Stimulated activated naive B cell treated with anti-CD40 and anti-IgM and Interleukin-4, amounts not matched to agents 10 μg/mL and 1 μg/mL and 100 μg/mL, for 72 hours (primary cell): ENCODE results near the gene PLEKHH3.
"Not testable (repeated sequence)": the region's sequence is repeated elsewhere in the genome, so short reads cannot be mapped to it uniquely, and the experiment has no call there.

Source experiments
- ATAC-seq, 2 donors: fragments of 150-1000 bp; cut with Tn5 transposase; replicated peaks; 2 replicates each; pipeline ENCODE4 v1.10.0; 2021; ENCODE audit warnings: moderate library complexity in 1 of 2
- DNase-seq: peaks from one replicate; pipeline ENCODE4 v3.0.0; 2021
- H3K27ac Mint-ChIP-seq: one replicate; pipeline ENCODE4 v1.8.0; 2022; ENCODE audit warnings: mild to moderate bottlenecking, mixed read lengths
- H3K27me3 Mint-ChIP-seq, 2 donors: one replicate each; pipeline ENCODE4 v1.8.0; 2022; ENCODE audit warnings: mixed read lengths in 2 of 2
- H3K36me3 Mint-ChIP-seq, 2 donors: one replicate each; pipeline ENCODE4 v1.8.0; 2022; ENCODE audit warnings: mixed read lengths in 2 of 2, mild to moderate bottlenecking in 1 of 2
- H3K4me1 Mint-ChIP-seq, 2 donors: one replicate each; pipeline ENCODE4 v1.8.0; 2022; ENCODE audit warnings: mixed read lengths in 2 of 2, mild to moderate bottlenecking in 1 of 2
- H3K4me3 Mint-ChIP-seq, 2 donors: one replicate each; pipeline ENCODE4 v1.8.0; 2022; ENCODE audit warnings: mild to moderate bottlenecking in 2 of 2, mixed read lengths in 2 of 2, moderate library complexity in 1 of 2
- H3K9me3 Mint-ChIP-seq, 2 donors: one replicate each; pipeline ENCODE4 v1.8.0; 2022; ENCODE audit warnings: mixed read lengths in 2 of 2, mild to moderate bottlenecking in 1 of 2

PLEKHH3 gene

GRCh38 chr17:42673266-42673884 lies 3.4 kb downstream of the PLEKHH3 start:
- no peak overlapping the region for H3K4me3 Mint-ChIP-seq
- no peak for ATAC-seq
- peaks cover 6 to 8% of the 10 kb centered on the region in 2 donors for H3K36me3 Mint-ChIP-seq
- H3K9me3 Mint-ChIP-seq = no peaks in the 10 kb centered on the region
- peaks cover 35 to 65% of the 10 kb centered on the region in 2 donors for H3K4me1 Mint-ChIP-seq
- H3K27ac Mint-ChIP-seq = no peak overlapping the region
- DNase-seq = no peak
- peaks cover 42 to 69% of the 10 kb centered on the region in 2 donors for H3K27me3 Mint-ChIP-seq

- Mint-ChIP-seq H3K27me3 (peaks cover 41 to 69% of the 10 kb centered on the region in 2 donors), H3K36me3 (peaks cover 6 to 9% of the 10 kb centered on the region in 2 donors), H3K4me3 (peak overlapping the region in 1 of 2 donors; percentile 45), H3K27ac (no peak overlapping the region), H3K9me3 (no peaks in the 10 kb centered on the region), H3K4me1 (peaks cover 31 to 51% of the 10 kb centered on the region in 2 donors)
- ATAC-seq = no peak
- DNase-seq = no peak
These were observed 4.8 kb downstream of the PLEKHH3 start for GRCh38 chr17:42672038-42672437.

DNA sequence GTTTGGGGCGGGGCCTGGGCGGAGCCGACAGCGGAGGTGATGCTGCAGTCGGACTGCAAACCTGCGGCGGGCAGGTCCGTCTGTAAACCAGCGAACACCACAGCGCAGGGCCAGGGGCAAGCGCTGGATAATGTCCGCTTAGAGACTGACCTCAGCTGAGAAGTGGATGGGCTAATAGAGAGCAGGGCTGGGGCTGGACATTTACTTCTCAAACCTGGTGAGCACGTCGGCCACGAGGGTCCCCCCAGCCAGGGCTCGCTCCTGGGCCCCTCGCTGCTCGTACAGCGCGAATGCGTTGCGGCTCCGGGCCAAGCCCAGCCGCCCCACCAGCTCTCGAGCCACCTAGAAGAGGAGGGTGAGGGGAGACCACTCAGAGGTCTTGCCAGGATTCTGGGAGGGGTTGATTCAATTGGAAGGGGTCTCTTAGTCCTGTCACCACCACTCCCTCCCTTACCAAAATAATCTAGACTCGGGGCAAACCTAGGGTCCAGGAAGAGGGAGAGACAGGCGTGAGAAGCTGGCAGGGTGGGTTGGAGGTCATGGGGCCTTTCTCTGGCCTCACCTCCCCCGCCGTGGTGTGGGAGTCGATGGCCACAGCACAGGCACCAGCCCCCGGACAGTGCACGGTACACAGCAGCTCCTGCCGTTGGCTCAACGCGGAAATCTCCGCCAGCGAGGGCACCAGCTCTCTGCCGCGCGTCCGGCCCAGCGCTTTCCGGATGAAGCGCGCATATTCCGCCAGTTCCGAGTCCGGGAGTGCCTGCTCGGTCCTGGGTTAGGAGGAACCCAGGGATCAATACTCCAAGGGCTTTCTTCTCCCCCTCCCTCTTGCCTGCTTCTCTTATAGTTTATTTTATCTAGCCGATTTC lies 5.8 kb downstream of the PLEKHH3 start:
- DNase-seq (no peak), ATAC-seq (no peak)
- Mint-ChIP-seq H3K4me1 (peaks cover 26 to 41% of the 10 kb centered on the region in 2 donors), H3K4me3 (peak overlapping the region; percentile 83 to 84), H3K9me3 (no peaks in the 10 kb centered on the region), H3K36me3 (peaks cover 16 to 18% of the 10 kb centered on the region in 2 donors), H3K27me3 (peaks cover 37 to 60% of the 10 kb centered on the region in 2 donors), H3K27ac (no peak overlapping the region)

DNA sequence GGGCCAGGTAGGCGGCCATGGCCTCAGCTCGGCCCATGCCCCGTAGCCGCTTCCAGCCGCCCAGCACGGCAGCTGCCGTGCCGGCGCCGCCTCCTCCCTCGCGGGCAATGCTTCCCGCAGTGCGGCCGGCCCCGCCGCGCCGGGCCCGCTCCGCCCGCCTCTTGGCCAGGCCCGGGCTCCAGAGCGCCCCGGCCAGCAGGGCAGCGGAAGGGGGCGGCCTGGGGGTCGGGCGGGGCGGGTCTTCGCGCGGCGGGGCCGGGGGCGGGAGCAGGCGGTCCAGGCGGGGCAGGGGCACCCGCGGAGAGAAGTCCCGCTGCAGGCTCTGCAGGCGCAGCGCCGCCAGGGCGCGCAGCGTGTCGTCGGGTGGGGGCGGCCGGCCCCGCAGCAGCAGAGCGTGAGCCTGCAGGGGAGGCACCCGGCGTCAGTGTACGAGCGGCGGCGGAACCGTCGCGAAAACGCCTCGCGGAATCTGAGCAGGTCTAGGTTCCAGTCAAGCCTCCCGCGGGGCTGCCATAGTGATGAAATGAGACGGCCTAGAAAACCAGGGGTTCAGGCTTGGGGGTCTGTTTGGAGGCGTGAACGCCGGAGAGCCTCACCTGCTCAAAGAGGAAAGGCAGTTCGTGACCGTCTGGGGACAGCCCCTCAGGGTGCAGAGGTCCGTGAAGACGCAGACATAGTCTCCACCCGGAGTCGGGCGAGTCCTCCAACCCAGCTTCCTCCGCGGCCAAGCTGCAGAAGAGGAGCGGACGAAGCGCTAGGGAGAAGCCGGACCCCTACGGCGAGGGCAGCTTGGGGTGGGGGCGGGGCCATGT lies 6.6 kb downstream of the PLEKHH3 start:
- peak; percentile 49 for DNase-seq
- peaks cover 25 to 26% of the 10 kb centered on the region in 2 donors for H3K36me3 Mint-ChIP-seq
- peaks cover 26 to 34% of the 10 kb centered on the region in 2 donors for H3K4me1 Mint-ChIP-seq
- H3K4me3 Mint-ChIP-seq = peak overlapping the region; percentile 83 to 84
- H3K9me3 Mint-ChIP-seq = no peaks in the 10 kb centered on the region
- peaks cover 41 to 61% of the 10 kb centered on the region in 2 donors for H3K27me3 Mint-ChIP-seq
- H3K27ac Mint-ChIP-seq = peak overlapping the region; percentile 89
- ATAC-seq = peak; percentile 78 to 80

- H3K4me3 Mint-ChIP-seq = peak overlapping the region; percentile 10 to 49
- H3K27ac Mint-ChIP-seq = no peak overlapping the region
These were observed 7.2 kb downstream of the PLEKHH3 start for GRCh38 chr17:42669705-42669976.

GRCh38 chr17:42667088-42667951 lies 9.5 kb downstream of the PLEKHH3 start:
- DNase-seq = no peak
- H3K27ac Mint-ChIP-seq = no peak overlapping the region
- peaks cover 17 to 19% of the 10 kb centered on the region in 2 donors for H3K4me1 Mint-ChIP-seq
- no peaks in the 10 kb centered on the region for H3K9me3 Mint-ChIP-seq
- H3K4me3 Mint-ChIP-seq = no peak overlapping the region
- H3K36me3 Mint-ChIP-seq = peaks cover 27 to 35% of the 10 kb centered on the region in 2 donors
- peaks cover 28 to 36% of the 10 kb centered on the region in 2 donors for H3K27me3 Mint-ChIP-seq
- no peak for ATAC-seq

More at GRCh38 chr17:42669705-42669976, 7.2 kb downstream of the PLEKHH3 start:
- Mint-ChIP-seq H3K4me1 (peaks cover 22 to 29% of the 10 kb centered on the region in 2 donors), H3K36me3 (peaks cover 25 to 27% of the 10 kb centered on the region in 2 donors), H3K27me3 (peaks cover 35 to 56% of the 10 kb centered on the region in 2 donors), H3K9me3 (no peaks in the 10 kb centered on the region)
- ATAC-seq = no peak
- DNase-seq = no peak

GRCh38 chr17:42666126-42666525 lies 10.7 kb downstream of the PLEKHH3 start:
- H3K4me3 Mint-ChIP-seq, H3K9me3 Mint-ChIP-seq, H3K27ac Mint-ChIP-seq, DNase-seq, ATAC-seq: not testable (repeated sequence)
- Mint-ChIP-seq H3K27me3 (peaks cover 23 to 25% of the 10 kb centered on the region in 2 donors), H3K36me3 (peaks cover 27 to 40% of the 10 kb centered on the region in 2 donors), H3K4me1 (peaks cover 11 to 13% of the 10 kb centered on the region in 2 donors)

DNA sequence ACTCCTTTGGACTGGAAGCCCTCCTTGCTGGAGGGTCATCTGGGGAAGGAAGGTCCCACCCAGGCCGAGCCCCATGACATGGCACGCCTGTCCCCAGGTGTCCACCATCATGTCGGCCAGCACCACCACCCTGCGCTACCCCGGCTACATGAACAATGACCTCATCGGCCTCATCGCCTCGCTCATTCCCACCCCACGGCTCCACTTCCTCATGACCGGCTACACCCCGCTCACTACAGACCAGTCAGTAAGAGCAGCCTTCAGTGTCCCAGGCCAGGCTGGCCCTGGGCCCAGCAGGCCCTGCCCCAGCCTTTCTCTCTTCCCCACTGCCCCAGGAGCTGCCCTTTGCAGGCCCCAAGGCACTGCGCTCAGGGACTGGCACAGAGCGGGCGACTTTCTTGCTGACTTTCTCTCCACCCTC lies 11.2 kb downstream of the PLEKHH3 start:
- ATAC-seq (no peak), DNase-seq (no peak)
- Mint-ChIP-seq H3K27me3 (peaks cover 20% of the 10 kb centered on the region in 2 donors), H3K4me3 (no peak overlapping the region), H3K9me3 (no peaks in the 10 kb centered on the region), H3K36me3 (peaks cover 25 to 41% of the 10 kb centered on the region in 2 donors), H3K27ac (no peak overlapping the region), H3K4me1 (peaks cover 6 to 11% of the 10 kb centered on the region in 2 donors)

DNA sequence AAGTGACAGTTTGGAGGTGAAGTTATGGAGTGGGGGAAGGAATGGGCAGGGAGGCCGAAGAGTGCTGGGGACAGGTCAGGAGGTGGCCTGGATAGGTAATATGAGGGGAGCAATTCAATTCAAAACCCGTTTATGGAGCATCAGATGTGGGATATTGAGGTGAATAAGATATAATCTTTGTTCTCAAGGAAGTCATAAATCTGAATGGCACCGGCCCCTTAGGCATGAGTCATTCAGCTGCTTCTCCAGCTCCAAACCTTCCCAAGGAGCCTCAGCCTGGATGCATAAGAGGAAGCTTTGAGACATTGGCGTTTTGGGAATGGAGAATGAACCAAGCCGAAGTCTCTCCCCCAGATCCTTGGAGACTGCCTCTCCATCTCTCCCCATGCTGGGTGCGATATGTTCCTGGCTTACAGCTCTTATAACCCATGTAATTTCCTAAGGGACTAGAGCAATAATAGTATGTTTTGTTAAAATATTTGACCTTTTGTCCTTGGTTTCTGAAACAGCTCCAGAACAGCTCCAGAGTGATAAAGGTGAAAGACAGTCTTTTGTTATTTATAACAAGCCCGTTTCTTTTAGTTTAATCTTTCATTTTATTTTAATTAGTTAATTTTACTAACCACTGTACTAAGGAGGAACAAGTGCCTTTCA lies 16.0 kb downstream of the PLEKHH3 start:
- H3K36me3 Mint-ChIP-seq = peaks cover 9 to 26% of the 10 kb centered on the region in 2 donors
- H3K27me3 Mint-ChIP-seq = peaks cover 14 to 16% of the 10 kb centered on the region in 2 donors
- no peak overlapping the region for H3K27ac Mint-ChIP-seq
- DNase-seq (no peak), ATAC-seq (no peak)
- peaks cover 15 to 36% of the 10 kb centered on the region in 2 donors for H3K4me1 Mint-ChIP-seq
- H3K9me3 Mint-ChIP-seq = peaks cover 0 to 5% of the 10 kb centered on the region in 2 donors
- no peak overlapping the region for H3K4me3 Mint-ChIP-seq

GRCh38 chr17:42659932-42660274 lies 16.9 kb downstream of the PLEKHH3 start:
- Mint-ChIP-seq H3K4me1 (peaks cover 19 to 44% of the 10 kb centered on the region in 2 donors), H3K4me3 (peak overlapping the region; percentile 90 to 92), H3K36me3 (peaks cover 2 to 19% of the 10 kb centered on the region in 2 donors), H3K27me3 (peaks cover 10 to 18% of the 10 kb centered on the region in 2 donors)
- ATAC-seq, H3K27ac Mint-ChIP-seq, DNase-seq, H3K9me3 Mint-ChIP-seq: not testable (repeated sequence)

DNA sequence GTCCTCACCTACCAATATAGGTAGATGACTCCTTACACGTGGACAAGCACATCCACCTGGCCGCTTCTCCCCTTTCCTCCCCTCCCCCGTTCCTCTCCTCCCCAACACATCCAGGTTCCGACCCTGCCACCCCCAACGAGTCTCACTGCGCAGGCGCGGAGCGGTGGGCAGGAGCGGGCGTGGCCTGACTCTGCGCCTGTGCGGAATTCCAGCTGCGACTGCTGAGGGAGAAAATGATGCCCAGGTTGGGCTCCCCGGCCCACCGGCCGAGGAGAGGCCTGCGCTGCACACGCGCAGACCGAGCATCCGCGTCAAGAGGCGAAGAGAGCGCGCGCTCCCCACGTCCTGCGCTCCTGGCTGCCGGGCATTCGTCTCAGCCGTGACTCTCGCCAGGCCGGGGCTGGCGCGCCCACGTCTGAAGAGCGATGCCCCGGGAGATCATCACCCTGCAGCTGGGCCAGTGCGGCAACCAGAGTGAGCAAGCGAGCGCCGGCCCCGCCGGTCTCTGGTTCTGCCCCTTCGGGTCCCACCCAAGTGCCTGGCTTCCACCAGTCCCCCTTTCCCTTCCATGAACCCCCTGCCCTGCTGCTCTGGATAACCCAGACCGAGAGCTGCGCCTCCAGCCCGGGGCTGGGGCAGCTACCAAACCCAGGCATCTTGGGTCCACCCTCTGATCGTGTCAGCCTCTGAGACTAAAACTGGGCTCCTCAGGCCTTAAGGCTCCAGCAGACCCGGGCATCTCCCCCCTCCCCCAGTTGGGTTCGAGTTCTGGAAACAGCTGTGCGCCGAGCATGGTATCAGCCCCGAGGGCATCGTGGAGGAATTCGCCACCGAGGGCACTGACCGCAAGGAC lies 17.5 kb downstream of the PLEKHH3 start, which contains the start of gene TUBG2:
TSS of gene TUBG2 (plus strand) at position 206 of the 853 bp plus-strand sequence. CDS start at position 426, 220 bp downstream.
- Mint-ChIP-seq H3K27me3 (peaks cover 16 to 24% of the 10 kb centered on the region in 2 donors), H3K9me3 (peaks cover 0 to 5% of the 10 kb centered on the region in 2 donors), H3K4me1 (peaks cover 22 to 50% of the 10 kb centered on the region in 2 donors), H3K4me3 (peak within 1 kb of the TSS; percentile 90 to 92), H3K36me3 (peaks cover 2 to 17% of the 10 kb centered on the region in 2 donors), H3K27ac (peak within 1 kb of the TSS; percentile 88)
- peak; percentile 72 for DNase-seq
- ATAC-seq = peak; percentile 58 to 68
